ENCODE data around the gene IL31. TPM values are rescaled to one million over a fixed set of nuclear protein-coding genes. Genes with fewer than 3 reads are reported as not detected.
A peak's percentile ranks its signal among the peaks of the same experiment; 100 is the strongest.

Gene IL31
- 1 to 10 TPM; 3.8 to 4.0 TPM for total RNA-seq

- peak; percentile 68 for DNase-seq
- intact Hi-C loops (cut with micrococcal nuclease): no loop called here
- Mint-ChIP-seq H3K9me3 (no peaks in the 10 kb centered on the region), H3K27me3 (peaks cover 6% of the 10 kb centered on the region), H3K36me3 (no peaks in the 10 kb centered on the region), H3K4me3 (peak within 1 kb of the TSS; percentile 36), H3K27ac (peak within 1 kb of the TSS; percentile 15), H3K4me1 (ENCODE audit: low read depth) (peaks cover 12% of the 10 kb centered on the region)
- ChIA-PET CTCF (interaction anchor here (1.6 kb wide), 1 partner anchor 17 kb away, joined by 3 read pairs; no protein-coding TSS in a partner anchor), POLR2A (no interaction called here)
Measured at GRCh38 chr12:122174155-122174845, at the start of gene IL31. Gene IL31 (minus strand): TSS chr12:122174221. CDS start chr12:122174172, 49 bp downstream.

- POLR2A ChIA-PET: interaction anchor here (0.7 to 2.2 kb wide), 2 partner anchors 9 to 75 kb away, joined by 3 to 8 read pairs; partner anchors contain the start of gene DIABLO
- Mint-ChIP-seq H3K36me3 (peaks cover 35% of the 10 kb centered on the region), H3K4me3 (no peak overlapping the region), H3K9me3 (no peaks in the 10 kb centered on the region), H3K4me1 (ENCODE audit: low read depth) (peaks cover 12% of the 10 kb centered on the region), H3K27ac (no peak overlapping the region), H3K27me3 (no peaks in the 10 kb centered on the region)
- DNase-seq: no peak
- intact Hi-C loops (cut with micrococcal nuclease): no loop called here
- CTCF ChIA-PET: interaction anchor here (0.9 to 1.6 kb wide), 2 partner anchors 9 to 11 kb away, joined by 3 to 5 read pairs; partner anchors contain the start of gene DIABLO
Measured at GRCh38 chr12:122216445-122216844, 42.4 kb upstream of the IL31 start.

GRCh38 chr12:122215771-122216170, 41.8 kb upstream of the IL31 start:
- intact Hi-C loops (cut with micrococcal nuclease): no loop called here
- POLR2A ChIA-PET: interaction anchor here (2.2 kb wide), 1 partner anchor 10 kb away, joined by 8 read pairs; the partner anchor contains the start of gene DIABLO
- Mint-ChIP-seq H3K4me1 (ENCODE audit: low read depth) (peaks cover 9% of the 10 kb centered on the region), H3K27ac (peak overlapping the region; percentile 35), H3K36me3 (peaks cover 34% of the 10 kb centered on the region), H3K4me3 (no peak overlapping the region), H3K9me3 (no peaks in the 10 kb centered on the region), H3K27me3 (no peaks in the 10 kb centered on the region)
- CTCF ChIA-PET: interaction anchor here (0.6 to 1.3 kb wide), 3 partner anchors 11 to 13 kb away, joined by 3 to 7 read pairs (median 3); partner anchors contain the start of gene B3GNT4
- DNase-seq: no peak

- DNase-seq: no peak
- intact Hi-C loops (cut with micrococcal nuclease): loop anchor here (10.0 kb wide), 1 partner anchor 57 kb away; the partner anchor contains the start of gene VPS33A
- Mint-ChIP-seq H3K27ac (no peak overlapping the region), H3K4me1 (ENCODE audit: low read depth) (peaks cover 2% of the 10 kb centered on the region), H3K4me3 (no peak overlapping the region), H3K36me3 (peaks cover 27% of the 10 kb centered on the region), H3K9me3 (no peaks in the 10 kb centered on the region), H3K27me3 (peaks cover 8% of the 10 kb centered on the region)
- POLR2A ChIA-PET: no interaction called here
- CTCF ChIA-PET: interaction anchor here (0.6 kb wide), 1 partner anchor 98 kb away, joined by 3 read pairs; no protein-coding TSS in a partner anchor
Measured at GRCh38 chr12:122208073-122208820, 34.2 kb upstream of the IL31 start.

- peaks cover 27% of the 10 kb centered on the region for H3K36me3 Mint-ChIP-seq
- H3K27ac Mint-ChIP-seq: no peak overlapping the region
Measured at GRCh38 chr12:122207391-122207790, 33.4 kb upstream of the IL31 start.

GRCh38 chr12:122206976-122207375, 33.0 kb upstream of the IL31 start:
- intact Hi-C loops (cut with micrococcal nuclease): loop anchor here (10.0 kb wide), 1 partner anchor 58 kb away; the partner anchor contains the start of gene VPS33A
- Mint-ChIP-seq H3K27ac (peak overlapping the region; percentile 23), H3K27me3 (peaks cover 9% of the 10 kb centered on the region), H3K4me1 (ENCODE audit: low read depth) (peaks cover 9% of the 10 kb centered on the region), H3K4me3 (no peak overlapping the region), H3K36me3 (peaks cover 23% of the 10 kb centered on the region), H3K9me3 (no peaks in the 10 kb centered on the region)
- ChIA-PET POLR2A (no interaction called here), CTCF (interaction anchor here (0.5 kb wide), 1 partner anchor 26 kb away, joined by 3 read pairs; no protein-coding TSS in a partner anchor)
- DNase-seq: no peak

More at GRCh38 chr12:122207391-122207790, 33.4 kb upstream of the IL31 start:
- no peak for DNase-seq
- no peak overlapping the region for H3K4me3 Mint-ChIP-seq
- peaks cover 9% of the 10 kb centered on the region for H3K27me3 Mint-ChIP-seq
- intact Hi-C loops (cut with micrococcal nuclease): loop anchor here (10.0 kb wide), 1 partner anchor 57 kb away; the partner anchor contains the start of gene VPS33A
- H3K4me1 Mint-ChIP-seq (ENCODE audit: low read depth): peaks cover 8% of the 10 kb centered on the region
- no peaks in the 10 kb centered on the region for H3K9me3 Mint-ChIP-seq
- ChIA-PET CTCF (interaction anchor here (0.5 kb wide), 1 partner anchor 26 kb away, joined by 3 read pairs; no protein-coding TSS in a partner anchor), POLR2A (no interaction called here)

GRCh38 chr12:122206111-122206881, 32.3 kb upstream of the IL31 start:
- Mint-ChIP-seq H3K36me3 (peaks cover 21% of the 10 kb centered on the region), H3K4me1 (ENCODE audit: low read depth) (peaks cover 9% of the 10 kb centered on the region), H3K27ac (peak overlapping the region; percentile 23), H3K9me3 (no peaks in the 10 kb centered on the region), H3K4me3 (no peak overlapping the region), H3K27me3 (peaks cover 11% of the 10 kb centered on the region)
- POLR2A ChIA-PET: interaction anchor here (1.5 kb wide), 1 partner anchor 10 kb away, joined by 3 read pairs; no protein-coding TSS in a partner anchor
- DNase-seq: no peak
- CTCF ChIA-PET: interaction anchor here (0.9 kb wide), 1 partner anchor 15 kb away, joined by 3 read pairs; no protein-coding TSS in a partner anchor
- intact Hi-C loops (cut with micrococcal nuclease): loop anchor here (10.0 kb wide), 1 partner anchor 59 kb away; the partner anchor contains the start of gene VPS33A

GRCh38 chr12:122205053-122205925, 31.3 kb upstream of the IL31 start:
- Mint-ChIP-seq H3K27me3 (peaks cover 11% of the 10 kb centered on the region), H3K9me3 (no peaks in the 10 kb centered on the region), H3K36me3 (peaks cover 17% of the 10 kb centered on the region), H3K4me1 (ENCODE audit: low read depth) (peaks cover 9% of the 10 kb centered on the region), H3K27ac (no peak overlapping the region), H3K4me3 (peak overlapping the region; percentile 58)
- CTCF ChIA-PET: interaction anchor here (0.6 to 0.9 kb wide), 4 partner anchors 10 to 654 kb away, joined by 3 to 7 read pairs (median 4); no protein-coding TSS in a partner anchor
- DNase-seq: no peak
- intact Hi-C loops (cut with micrococcal nuclease): loop anchor here (10.0 kb wide), 1 partner anchor 60 kb away; the partner anchor contains the start of gene VPS33A
- POLR2A ChIA-PET: interaction anchor here (0.8 to 1.5 kb wide), 3 partner anchors 9 to 39 kb away, joined by 3 to 5 read pairs (median 4); partner anchors contain the start of gene DIABLO

GRCh38 chr12:122204167-122205052, 30.4 kb upstream of the IL31 start:
- H3K9me3 Mint-ChIP-seq: no peaks in the 10 kb centered on the region
- CTCF ChIA-PET: interaction anchor here (0.6 kb wide), 3 partner anchors 11 to 653 kb away, joined by 3 to 7 read pairs (median 4); no protein-coding TSS in a partner anchor
- POLR2A ChIA-PET: interaction anchor here (0.8 to 1.5 kb wide), 4 partner anchors 9 to 38 kb away, joined by 3 to 5 read pairs (median 4); partner anchors contain the start of gene DIABLO
- peaks cover 14% of the 10 kb centered on the region for H3K27me3 Mint-ChIP-seq
- no peak overlapping the region for H3K27ac Mint-ChIP-seq
- no peak for DNase-seq
- peaks cover 9% of the 10 kb centered on the region for H3K4me1 Mint-ChIP-seq (ENCODE audit: low read depth)
- intact Hi-C loops (cut with micrococcal nuclease): loop anchor here (10.0 kb wide), 1 partner anchor 60 kb away; the partner anchor contains the start of gene VPS33A
- peaks cover 12% of the 10 kb centered on the region for H3K36me3 Mint-ChIP-seq
- peak overlapping the region; percentile 57 for H3K4me3 Mint-ChIP-seq
